GM12892 (cell line): ENCODE data around the gene AOAH.

ENCODE experiments used
- DNase-seq: peaks from one replicate; pipeline ENCODE4 v3.0.0; 2011; ENCODE audit not compliant: insufficient read length
- FAIRE-seq: peaks from 2 replicates; lab custom pipeline; 2011; peaks lifted over from hg19 to GRCh38; lab: Jason Lieb, UNC
- POLR2A ChIP-seq: IDR thresholded peaks from 2 replicates; pipeline ENCODE4 v1.6.1; 2011; ENCODE audit warnings: low read depth, low read length, control low read depth
- POLR2AphosphoS5 ChIP-seq: IDR thresholded peaks from 2 replicates; pipeline ENCODE4 v1.6.1; 2011; ENCODE audit warnings: low read depth, low read length, control low read depth
- TAF1 ChIP-seq: IDR thresholded peaks from 2 replicates; pipeline ENCODE4 v1.6.1; 2011; ENCODE audit warnings: low read depth, mild to moderate bottlenecking, control low read depth, low read length, borderline replicate concordance

Gene AOAH

DNA sequence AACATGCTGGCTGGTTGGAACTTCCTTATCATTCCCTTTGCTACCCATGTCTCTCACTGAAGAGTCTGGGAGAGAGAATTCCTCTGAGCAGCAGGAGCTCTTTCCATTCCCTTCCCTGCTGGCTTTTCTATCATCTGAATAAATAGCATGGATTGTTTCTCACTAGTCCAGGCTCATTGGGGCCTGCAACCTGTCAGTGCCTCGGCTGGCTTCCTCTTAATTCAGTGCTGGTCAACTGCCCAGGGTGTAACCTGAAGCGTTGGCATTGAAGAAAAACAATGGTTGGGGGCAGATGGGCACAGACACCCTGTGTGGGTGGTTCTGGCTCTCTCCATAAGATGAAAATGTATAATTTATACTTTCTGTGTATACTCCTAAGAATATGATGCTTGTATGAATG is 179.0 kb downstream of the AOAH start:
- TF ChIP-seq POLR2AphosphoS5 (no peak), POLR2A (no peak), TAF1 (no peak)
- DNase-seq (no peak), FAIRE-seq (no peak)

DNA sequence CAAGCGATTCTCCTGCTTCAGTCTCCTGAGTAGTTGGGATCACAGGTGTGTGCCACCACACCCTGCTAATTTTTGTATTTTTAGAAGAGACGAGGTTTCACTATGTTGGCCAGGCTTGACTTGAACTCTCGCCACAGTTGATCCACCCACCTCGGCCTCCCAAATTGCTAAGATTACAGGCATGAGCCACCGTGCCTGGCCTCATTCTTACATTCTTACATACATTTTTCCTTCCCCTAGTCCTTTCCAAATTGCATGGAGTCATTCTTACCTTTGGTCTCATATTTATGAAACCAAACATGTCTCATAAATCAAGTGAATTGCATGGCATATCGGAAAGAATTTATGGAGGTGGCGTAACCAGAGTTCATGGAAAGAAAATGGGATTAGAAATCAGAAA is 186.2 kb downstream of the AOAH start:
- FAIRE-seq (no peak), DNase-seq (no peak)
- TF ChIP-seq TAF1 (no peak), POLR2AphosphoS5 (no peak)

DNA sequence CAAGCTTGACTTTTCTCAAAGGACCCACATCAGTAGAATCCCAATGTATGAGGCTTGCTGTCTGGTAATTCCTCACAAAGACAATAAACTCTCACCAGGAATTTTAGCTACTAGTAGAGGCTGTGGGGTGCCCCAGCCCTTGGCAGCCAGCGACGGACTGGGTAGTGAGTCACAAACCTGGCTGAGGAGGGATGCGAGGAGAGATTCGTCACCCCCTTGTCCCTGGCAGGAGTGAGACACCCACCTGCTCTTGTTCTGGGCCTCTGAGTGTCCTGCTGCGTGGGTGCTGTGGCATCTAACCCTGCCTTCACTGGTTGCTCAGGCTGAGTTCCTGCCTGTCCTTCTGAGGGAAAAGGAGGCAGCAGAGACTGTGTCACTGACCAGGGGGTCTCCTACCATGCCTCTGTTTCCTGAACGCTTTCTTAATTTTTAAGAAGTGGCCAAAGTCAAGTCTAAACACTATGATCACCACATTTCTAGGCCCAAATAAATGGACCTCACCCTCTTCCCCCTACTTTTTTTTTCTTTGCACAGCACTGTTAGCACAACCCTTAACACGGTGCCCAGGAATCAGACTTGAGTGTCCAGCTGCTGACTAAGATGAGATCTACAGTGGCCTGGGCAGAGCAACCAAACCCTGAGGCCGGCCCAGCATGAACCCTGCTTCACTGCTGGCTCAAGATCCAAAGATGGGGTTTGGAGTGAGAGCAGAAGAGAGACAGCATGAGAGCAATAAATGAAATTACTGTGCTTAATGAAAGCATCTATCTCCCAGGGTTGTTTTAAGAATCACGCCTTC is 188.2 kb downstream of the AOAH start:
- TF ChIP-seq POLR2AphosphoS5: no peak
- no peak for TF ChIP-seq TAF1
- no peak for TF ChIP-seq POLR2A
- no peak for FAIRE-seq
- DNase-seq: no peak

DNA sequence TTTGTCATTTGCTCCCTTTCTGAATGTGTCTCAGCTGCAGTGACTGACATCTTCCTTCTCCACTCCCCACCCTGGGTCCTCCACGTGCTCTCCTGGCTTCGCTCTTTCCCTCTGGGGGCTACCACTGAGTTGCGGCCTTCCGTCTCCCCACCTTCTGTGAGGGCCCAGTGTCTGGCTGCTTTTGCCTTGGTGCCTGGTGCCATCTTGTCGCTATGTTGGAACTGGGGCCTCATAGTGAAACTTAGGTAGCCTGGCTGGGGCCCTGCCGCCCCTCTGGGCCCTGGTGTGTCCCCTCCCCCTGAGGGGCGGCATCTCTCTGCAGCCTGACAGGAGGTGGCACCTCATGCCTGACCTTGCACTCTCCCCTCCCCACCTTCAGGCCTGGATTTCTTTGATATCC is 190.6 kb downstream of the AOAH start:
- no peak for TF ChIP-seq TAF1
- TF ChIP-seq POLR2A: no peak
- no peak for TF ChIP-seq POLR2AphosphoS5
- no peak for FAIRE-seq
- no peak for DNase-seq

DNA sequence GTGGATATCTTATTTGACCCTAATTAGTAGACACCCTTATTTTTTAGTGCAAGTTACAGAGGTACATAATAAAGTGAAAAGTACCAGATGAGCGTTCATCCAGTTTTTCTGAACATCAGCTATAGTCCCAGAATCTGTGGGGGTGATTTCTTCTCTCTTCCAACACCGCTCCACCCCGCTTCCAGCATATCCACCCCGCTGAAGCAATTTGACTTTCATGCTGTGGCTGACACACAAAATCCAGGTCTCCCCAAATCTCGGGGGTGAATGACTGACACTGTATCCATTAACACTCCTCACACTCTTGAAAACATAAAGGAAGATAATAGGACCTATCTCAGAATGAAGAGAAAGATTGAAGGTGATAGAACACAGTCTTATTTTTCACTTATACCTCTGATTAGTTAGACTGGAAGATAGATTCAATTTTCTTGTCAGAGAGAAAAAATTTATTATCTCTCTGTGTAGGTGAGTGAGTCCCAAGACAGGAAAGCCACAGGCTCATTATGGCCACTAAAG is 191.3 kb downstream of the AOAH start:
- TF ChIP-seq POLR2AphosphoS5 (no peak), TAF1 (no peak), POLR2A (no peak)
- no peak for FAIRE-seq
- no peak for DNase-seq

DNA sequence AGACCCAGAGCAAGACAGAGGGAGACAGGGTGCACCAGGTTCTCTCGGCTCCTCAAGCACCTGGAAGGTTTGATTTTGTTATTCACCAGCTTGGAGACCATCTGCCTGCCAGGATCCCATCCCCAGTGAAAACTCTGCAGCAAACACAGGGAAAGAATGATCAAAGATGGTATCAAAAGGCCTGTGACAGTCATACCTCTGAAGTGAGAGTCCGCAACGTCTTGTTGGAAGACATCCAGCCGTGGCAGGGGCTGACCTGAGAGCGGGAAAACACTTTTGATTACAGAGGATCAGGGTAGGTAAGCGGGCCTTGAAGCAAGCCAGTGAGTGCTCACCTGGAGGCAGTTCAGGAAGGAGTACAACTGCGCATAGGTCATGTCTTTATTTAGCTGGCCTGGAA is 192.3 kb downstream of the AOAH start:
- FAIRE-seq: no peak
- TF ChIP-seq TAF1: no peak
- no peak for TF ChIP-seq POLR2A
- no peak for TF ChIP-seq POLR2AphosphoS5
- no peak for DNase-seq

DNA sequence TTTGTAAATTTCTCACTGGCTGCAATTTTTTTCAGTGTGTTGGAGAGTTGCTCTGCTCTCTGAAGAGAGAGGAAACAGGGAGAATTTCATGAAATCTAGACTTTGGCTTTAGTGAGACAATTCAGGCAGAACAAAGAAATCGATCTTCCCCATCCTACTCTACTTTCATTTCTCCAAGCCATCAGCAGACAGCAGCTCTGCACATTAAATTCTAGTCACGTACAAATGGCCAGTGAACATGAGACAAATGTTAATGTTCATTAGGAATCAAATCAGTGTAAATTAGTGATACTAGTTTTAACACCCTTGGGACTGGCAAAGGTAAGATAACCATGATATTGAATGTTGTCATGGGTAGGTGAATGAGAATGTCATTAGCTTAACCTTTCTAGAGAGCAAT is 193.8 kb downstream of the AOAH start:
- DNase-seq: no peak

DNA sequence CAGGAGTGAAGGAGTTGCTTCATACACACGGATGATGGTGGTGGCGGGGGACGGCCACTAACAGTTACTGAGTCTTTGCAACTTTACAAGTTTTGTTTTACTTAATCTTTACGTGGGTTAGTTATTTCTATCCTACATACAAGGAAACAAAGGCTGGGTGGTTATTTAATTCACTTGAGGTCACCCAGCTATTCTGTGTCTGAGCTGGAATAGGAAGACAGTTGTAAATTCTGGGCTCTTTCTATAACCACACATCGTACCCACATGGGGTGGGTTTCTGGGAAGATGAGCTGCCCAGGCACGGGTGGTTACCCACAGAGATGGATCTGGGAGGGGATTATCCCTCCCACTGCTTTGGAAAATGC is 196.8 kb downstream of the AOAH start:
- no peak for DNase-seq

More for the DNA sequence above, 193.8 kb downstream of the AOAH start:
- TF ChIP-seq TAF1: no peak
- TF ChIP-seq POLR2AphosphoS5: no peak
- no peak for TF ChIP-seq POLR2A
- FAIRE-seq: no peak

DNA sequence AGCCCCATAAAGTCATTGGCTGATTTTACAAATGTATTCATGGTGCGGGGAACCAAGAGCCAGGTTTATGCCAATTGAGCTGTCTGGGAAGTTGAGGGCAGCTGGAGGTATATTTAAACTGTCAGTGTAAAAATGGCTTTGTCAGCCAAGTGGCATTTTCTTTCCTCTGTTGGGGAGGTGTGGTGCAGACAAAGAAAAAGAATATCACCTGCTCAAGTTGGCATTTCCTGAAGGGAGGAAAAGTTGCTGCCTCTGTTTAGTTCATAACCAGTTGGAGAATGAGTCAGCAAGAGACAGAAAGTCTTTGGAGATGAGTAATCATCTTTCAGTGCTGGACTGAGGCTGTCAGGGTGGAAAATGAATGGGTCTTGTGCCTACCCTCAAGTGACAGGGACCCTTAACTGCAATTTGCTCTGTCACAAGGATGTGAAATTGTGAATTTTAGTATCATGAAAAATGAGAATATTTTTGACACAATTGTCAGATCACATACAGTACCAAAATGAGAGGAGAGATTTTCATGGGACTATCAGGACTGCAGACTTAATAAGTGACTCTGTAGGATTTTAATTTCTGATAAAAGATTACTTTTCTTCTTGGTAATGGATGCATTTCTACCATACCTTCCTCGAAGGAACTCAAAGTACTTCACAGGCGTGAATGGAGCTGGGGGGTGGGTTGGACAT is 197.3 kb downstream of the AOAH start:
- no peak for DNase-seq
- no peak for FAIRE-seq
- TF ChIP-seq POLR2AphosphoS5: no peak
- no peak for TF ChIP-seq POLR2A
- no peak for TF ChIP-seq TAF1

More for the DNA sequence above, 196.8 kb downstream of the AOAH start:
- no peak for FAIRE-seq
- TF ChIP-seq TAF1 (no peak), POLR2A (no peak), POLR2AphosphoS5 (no peak)

DNA sequence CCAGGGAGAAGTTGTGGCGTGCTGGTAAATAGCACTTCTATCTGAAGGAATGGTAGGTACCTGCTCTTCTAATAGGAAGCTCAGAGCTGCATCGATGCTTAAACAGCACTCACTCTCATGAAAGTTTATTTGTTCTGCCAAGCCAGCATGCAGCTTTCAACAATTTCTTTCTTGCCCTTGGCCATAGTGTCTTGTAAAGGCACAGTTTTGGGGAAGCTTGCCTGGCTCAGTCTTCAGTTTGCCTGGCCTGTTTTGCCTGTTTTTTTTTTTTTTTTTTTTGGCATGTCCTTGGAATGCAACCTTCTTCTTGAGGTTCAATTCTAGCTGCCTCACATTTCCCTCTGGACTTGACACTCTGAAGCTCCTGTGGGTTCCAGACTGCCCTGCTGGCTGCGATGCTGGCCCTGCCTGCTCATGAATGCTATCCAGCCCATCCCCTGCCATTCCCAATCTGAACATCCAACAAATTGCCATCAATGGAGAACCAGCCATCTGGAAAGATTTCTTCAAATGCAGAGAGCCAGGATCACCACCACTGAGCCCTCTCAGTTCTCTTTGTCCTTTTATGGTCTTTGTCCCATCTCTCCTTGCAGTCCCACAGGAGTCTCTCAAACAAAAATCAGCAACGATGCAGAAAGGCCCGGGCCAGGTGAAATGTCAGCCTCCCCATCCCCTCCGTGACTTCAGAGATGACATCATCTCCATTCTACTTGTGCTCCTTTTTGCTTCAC is 200.8 kb downstream of the AOAH start:
- FAIRE-seq: no peak
- DNase-seq: no peak
- TF ChIP-seq POLR2A (no peak), POLR2AphosphoS5 (no peak), TAF1 (no peak)

DNA sequence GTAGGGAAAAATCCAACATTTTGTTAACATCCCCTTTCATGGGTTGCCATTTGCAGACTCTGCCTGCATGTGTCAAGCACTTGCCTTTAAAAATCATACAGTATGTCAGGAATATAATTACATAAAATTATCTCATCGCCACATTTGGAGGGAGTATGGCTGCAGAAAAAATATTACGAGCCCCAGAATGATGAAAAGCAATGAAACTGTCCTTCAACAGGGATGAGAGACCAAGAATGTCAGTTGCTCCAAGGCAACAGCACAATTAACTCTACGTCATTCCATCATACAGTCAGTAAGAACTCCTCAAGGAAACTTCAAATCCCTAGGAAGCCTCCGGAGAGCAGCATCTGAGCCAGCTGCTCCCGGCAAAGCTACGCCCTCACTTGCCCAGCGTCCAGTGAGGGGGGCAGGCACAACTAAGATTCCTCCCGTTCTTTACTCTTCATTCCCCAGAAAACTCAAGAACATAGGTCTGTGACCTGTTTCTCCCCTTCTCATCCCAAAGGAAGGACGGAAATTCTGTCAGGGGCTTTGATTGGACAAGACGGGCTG is 201.8 kb downstream of the AOAH start:
- no peak for DNase-seq
- no peak for FAIRE-seq
- TF ChIP-seq POLR2AphosphoS5: no peak
- no peak for TF ChIP-seq TAF1
- TF ChIP-seq POLR2A: no peak
